Endothelial cell of umbilical vein (primary cell): Measurements from ENCODE around the gene SH3TC2. TPM values are rescaled to one million over a fixed set of nuclear protein-coding genes. Genes with fewer than 3 reads are reported as not detected.

Experiments used
- BruUV-seq: library from RNA; stranded (reverse); fragments of 400-500 nt; replicated peaks from 2 replicates; lab custom pipeline; 2021; lab: Mats Ljungman, UMichigan
- CTCF ChIA-PET: fragments of 300-600, 350-600 bp; sonication (Branson Sonifier 250); formaldehyde crosslinking; loops from one replicate; lab custom pipeline; 2021; ENCODE audit warnings: antibody characterized with exemption, inconsistent platforms; lab: Charles Lee
- POLR2A ChIA-PET: fragments of 300-600, 350-600 bp; sonication (Branson Sonifier 250); formaldehyde crosslinking; loops from one replicate; lab custom pipeline; 2021; ENCODE audit warnings: antibody characterized with exemption, inconsistent platforms; lab: Charles Lee
- DNase-seq: peaks from one replicate; pipeline ENCODE4 v3.0.0-alpha.2; 2011; ENCODE audit warnings: low read depth, low spot score
- FAIRE-seq: peaks from 2 replicates; lab custom pipeline; 2011; peaks lifted over from hg19 to GRCh38; lab: Jason Lieb, UNC
- H2AFZ ChIP-seq: 2 replicates; pipeline ENCODE4 v1.6.0; 2012; ENCODE audit warnings: low read depth, low read length, control low read depth, inconsistent platforms
- H3K27ac ChIP-seq: 2 replicates; pipeline ENCODE4 v1.5.1; 2011; ENCODE audit warnings: low read depth, mild to moderate bottlenecking, control low read depth, low read length, moderate library complexity; ENCODE audit not compliant: insufficient read depth
- H3K27me3 ChIP-seq, 2 experiments: 2 replicates each; pipeline versions ENCODE4 v1.6.0 to v1.6.1; 2011; ENCODE audit warnings: low read length in 2 of 2, mixed read lengths in 1 of 2; ENCODE audit not compliant: control insufficient read depth in 2 of 2, insufficient read depth in 2 of 2
- H3K36me3 ChIP-seq, 2 experiments: 2 replicates in 1 of 2; 3 replicates in 1 of 2; pipeline ENCODE4 v1.5.1; 2011; ENCODE audit warnings: low read length in 2 of 2, mild to moderate bottlenecking in 1 of 2, moderate library complexity in 1 of 2; ENCODE audit not compliant: control insufficient read depth in 2 of 2, insufficient read depth in 2 of 2; ENCODE audit errors: extremely low read depth in 1 of 2
- H3K4me1 ChIP-seq: 3 replicates; pipeline ENCODE4 v1.5.1; 2011; ENCODE audit warnings: mild to moderate bottlenecking, low read length; ENCODE audit not compliant: control insufficient read depth, insufficient read depth; ENCODE audit errors: extremely low read depth
- H3K4me2 ChIP-seq: 2 replicates; pipeline ENCODE4 v1.6.1; 2011; ENCODE audit warnings: low read length, control low read depth, mixed read lengths; ENCODE audit not compliant: insufficient read depth
- H3K4me3 ChIP-seq, 3 experiments: fragments of 200-600 bp in 1 of 3; sonication (generic), shearing (Covaris generic) in 1 of 3; replicated peaks in 1 of 3; 2 replicates each; pipeline ENCODE4 v1.5.1; 2011 to 2016; ENCODE audit warnings: control low read depth in 3 of 3, low read length in 3 of 3, mild to moderate bottlenecking in 2 of 3, inconsistent platforms in 1 of 3, low read depth in 1 of 3, moderate library complexity in 1 of 3; ENCODE audit not compliant: insufficient read depth in 1 of 3
- H3K79me2 ChIP-seq: 2 replicates; pipeline ENCODE4 v1.6.0; 2012; ENCODE audit warnings: low read length, inconsistent platforms; ENCODE audit not compliant: control insufficient read depth, insufficient read depth
- H3K9ac ChIP-seq: replicated peaks from 2 replicates; pipeline ENCODE3; 2011; ENCODE audit warnings: low read length, control low read depth; ENCODE audit not compliant: insufficient read depth; ENCODE audit errors: extremely low read depth
- H3K9me1 ChIP-seq: replicated peaks from 3 replicates; pipeline ENCODE4 v1.6.0; 2011; ENCODE audit warnings: mild to moderate bottlenecking, low read length; ENCODE audit not compliant: control insufficient read depth, insufficient read depth; ENCODE audit errors: extremely low read depth
- H3K9me3 ChIP-seq: replicated peaks from 2 replicates; pipeline ENCODE4 v1.5.1; 2012; ENCODE audit warnings: low read length, inconsistent platforms; ENCODE audit not compliant: control insufficient read depth, insufficient read depth
- H4K20me1 ChIP-seq: replicated peaks from 2 replicates; pipeline ENCODE3; 2011; ENCODE audit warnings: mild to moderate bottlenecking, low read length; ENCODE audit not compliant: control insufficient read depth, insufficient read depth; ENCODE audit errors: extremely low read depth
- CTCF ChIP-seq, 2 donors: IDR thresholded peaks; 1 replicate in 1 of 2; 2 replicates in 1 of 2; pipeline ENCODE4 v1.5.1; 2011; ENCODE audit warnings: low read length in 2 of 2, mild to moderate bottlenecking in 2 of 2, moderate library complexity in 2 of 2, control low read depth in 1 of 2, inconsistent platforms in 1 of 2, low read depth in 1 of 2; ENCODE audit not compliant: insufficient read depth in 1 of 2; ENCODE audit errors: extremely low read depth in 1 of 2
- EZH2 ChIP-seq: IDR thresholded peaks from 2 replicates; pipeline ENCODE4 v1.6.1; 2012; ENCODE audit warnings: borderline replicate concordance, low read depth, mild to moderate bottlenecking, moderate library complexity, low read length, inconsistent platforms; ENCODE audit not compliant: severe bottlenecking
- FOS ChIP-seq: IDR thresholded peaks from 2 replicates; pipeline ENCODE4 v1.6.1; 2011; ENCODE audit warnings: mild to moderate bottlenecking, low read length, moderate library complexity, borderline replicate concordance; ENCODE audit not compliant: insufficient read depth
- GATA2 ChIP-seq: IDR thresholded peaks from 2 replicates; pipeline ENCODE4 v1.7.0; 2011; ENCODE audit warnings: low read depth, mild to moderate bottlenecking, moderate library complexity, mixed read lengths, low read length; ENCODE audit not compliant: insufficient read length, insufficient read depth
- JUN ChIP-seq: IDR thresholded peaks from 2 replicates; pipeline ENCODE4 v1.6.1; 2011; ENCODE audit warnings: borderline replicate concordance, low read depth; ENCODE audit not compliant: insufficient read length, insufficient read depth
- MAX ChIP-seq: IDR thresholded peaks from 2 replicates; pipeline ENCODE4 v1.6.1; 2011; ENCODE audit not compliant: insufficient read depth, insufficient read length
- MYC ChIP-seq: IDR thresholded peaks from one replicate; pipeline ENCODE4 v1.6.1; 2011; ENCODE audit warnings: mild to moderate bottlenecking, low read depth, low read length
- POLR2A ChIP-seq: IDR thresholded peaks from 2 replicates; pipeline ENCODE4 v1.6.1; 2012; ENCODE audit warnings: low read depth, mild to moderate bottlenecking, control low read depth, low read length
- POLR2AphosphoS5 ChIP-seq: IDR thresholded peaks from 2 replicates; pipeline ENCODE4 v1.6.1; 2012; ENCODE audit warnings: low read depth, mild to moderate bottlenecking, control low read depth, low read length, moderate library complexity; ENCODE audit not compliant: insufficient read depth
- dilution Hi-C: fragments of 300-500 bp; cut with MboI; formaldehyde crosslinking; loops from one replicate; pipeline ENCODE4 v1.15.0; 2019; ENCODE audit warnings: low sequenced_read_pairs; ENCODE audit not compliant: extremely low pct_ligation_motif_present
- intact Hi-C: fragments of 100-400 bp; cut with micrococcal nuclease; formaldehyde crosslinking; loops from one replicate; pipeline ENCODE4 v1.10.0; 2022
- polyA plus RNA-seq, 4 experiments: library from polyadenylated mRNA; depleted of rRNA in 3 of 4; stranded (reverse) in 3 of 4; unstranded in 1 of 4; fragments of >200 nt; gene quantifications; 2 replicates each; pipeline versions ENCODE4 v1.2.1 to v1.2.3, GENCODE V29; 2011 to 2012; ENCODE audit warnings: missing spikeins in 1 of 4
- total RNA-seq: library from RNA; stranded (reverse); gene quantifications from 2 replicates; pipeline ENCODE4 v1.2.3, GENCODE V29; 2021

Gene SH3TC2
- total and polyA plus RNA-seq, 2 donors (not counting 3 experiments of a cell fraction or from before 2014, with no cell fraction given) = 0.91 to 4.3 TPM

- Histone ChIP-seq H3K79me2 (no peaks in the 10 kb centered on the region), H3K4me3 (no peak overlapping the region), H3K9me3 (no peaks in the 10 kb centered on the region), H3K4me2 (no peak overlapping the region), H4K20me1 (no peaks in the 10 kb centered on the region), H3K9me1 (no peaks in the 10 kb centered on the region), H3K9ac (no peak overlapping the region), H2AFZ (no peak overlapping the region), H3K4me1 (no peaks in the 10 kb centered on the region), H3K36me3 (no peaks in the 10 kb centered on the region), H3K27me3 (no peaks in the 10 kb centered on the region), H3K27ac (no peak overlapping the region)
- DNase-seq (no peak), FAIRE-seq (no peak)
- dilution Hi-C loops = no loop called here
- ChIA-PET POLR2A (no interaction called here), CTCF (interaction anchor here (0.6 to 1.3 kb wide), 3 partner anchors 24 to 47 kb away, joined by 3 to 6 read pairs (median 3); no protein-coding TSS in a partner anchor)
- BruUV-seq = no TSS peak
- TF ChIP-seq GATA2 (no peak), FOS (no peak), POLR2AphosphoS5 (no peak), CTCF (IDR thresholded peaks at IDR 0.05; ENCODE audit: extremely low read depth in 1 of 2, insufficient read depth in 1 of 2, low read depth in 1 of 2, low read length in 2 of 2) (no peak), POLR2A (no peak), MYC (no peak), MAX (no peak), EZH2 (no peak), JUN (no peak)
- intact Hi-C loops = no loop called here
Observed at GRCh38 chr5:149082271-149082670, 19.4 kb upstream of the SH3TC2 start.
